Measurements from ENCODE around the gene TSPY10.
"Not testable (repeated sequence)": the region's sequence is repeated elsewhere in the genome, so short reads cannot be mapped to it uniquely, and the experiment has no call there.

The TSPY10 gene, protein sequence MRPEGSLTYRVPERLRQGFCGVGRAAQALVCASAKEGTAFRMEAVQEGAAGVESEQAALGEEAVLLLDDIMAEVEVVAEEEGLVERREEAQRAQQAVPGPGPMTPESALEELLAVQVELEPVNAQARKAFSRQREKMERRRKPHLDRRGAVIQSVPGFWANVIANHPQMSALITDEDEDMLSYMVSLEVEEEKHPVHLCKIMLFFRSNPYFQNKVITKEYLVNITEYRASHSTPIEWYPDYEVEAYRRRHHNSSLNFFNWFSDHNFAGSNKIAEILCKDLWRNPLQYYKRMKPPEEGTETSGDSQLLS

DNA sequence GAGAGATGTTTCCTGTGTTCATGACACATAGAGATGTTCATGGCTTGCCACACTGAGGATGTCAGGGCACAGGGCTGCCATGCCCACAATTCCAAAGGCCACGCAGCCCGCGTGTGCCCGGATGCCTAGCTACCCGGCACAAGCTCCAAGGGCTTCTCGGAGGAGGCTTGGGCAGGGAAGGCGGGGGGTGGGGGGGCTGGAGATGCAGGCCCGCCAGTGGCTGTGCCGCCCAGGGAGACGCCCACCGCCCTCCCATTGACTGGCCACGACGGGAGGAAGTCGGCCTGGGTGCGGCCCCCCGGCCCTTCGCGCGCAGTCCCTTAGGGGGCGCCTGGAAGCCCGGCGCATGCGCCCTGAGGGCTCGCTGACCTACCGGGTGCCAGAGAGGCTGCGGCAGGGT is at the start of gene TSPY10:
TSPY10 (plus strand) TSS at position 301 of the 400 bp plus-strand sequence; CDS start at position 347, 46 bp downstream.
- DNase-seq (ENCODE audit: low read depth in 2 of 2, low spot score in 1 of 2), result not testable (repeated sequence)

DNA sequence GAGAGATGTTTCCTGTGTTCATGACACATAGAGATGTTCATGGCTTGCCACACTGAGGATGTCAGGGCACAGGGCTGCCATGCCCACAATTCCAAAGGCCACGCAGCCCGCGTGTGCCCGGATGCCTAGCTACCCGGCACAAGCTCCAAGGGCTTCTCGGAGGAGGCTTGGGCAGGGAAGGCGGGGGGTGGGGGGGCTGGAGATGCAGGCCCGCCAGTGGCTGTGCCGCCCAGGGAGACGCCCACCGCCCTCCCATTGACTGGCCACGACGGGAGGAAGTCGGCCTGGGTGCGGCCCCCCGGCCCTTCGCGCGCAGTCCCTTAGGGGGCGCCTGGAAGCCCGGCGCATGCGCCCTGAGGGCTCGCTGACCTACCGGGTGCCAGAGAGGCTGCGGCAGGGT is 40.7 kb upstream of the TSPY10 start, which contains the start of gene TSPY9:
TSPY9 (plus strand) TSS at position 301 of the 400 bp plus-strand sequence; CDS start at position 347, 46 bp downstream.
- not testable (repeated sequence) for DNase-seq (ENCODE audit: low read depth in 2 of 2, low spot score in 1 of 2)

DNA sequence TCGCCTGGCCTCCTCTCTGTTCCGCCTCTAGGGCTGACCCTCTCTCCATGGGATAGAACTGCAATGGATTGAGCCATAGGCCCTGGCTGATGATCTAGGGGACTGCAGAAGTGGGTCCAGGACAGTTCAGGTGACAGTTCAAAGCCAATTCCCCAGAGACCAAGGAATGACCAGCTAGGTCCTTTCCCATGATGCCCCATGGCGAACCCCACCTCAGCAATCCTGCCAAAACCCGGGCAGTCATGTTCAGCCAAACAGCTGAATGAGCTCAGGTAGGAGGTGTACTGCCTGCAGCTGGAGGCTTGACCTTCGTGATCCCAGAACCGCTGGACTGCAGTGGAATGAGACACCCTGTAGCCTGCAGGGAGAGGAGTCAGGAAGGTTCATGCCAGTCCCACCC is 23.3 kb upstream of the TSPY10 start:
- DNase-seq (ENCODE audit: low read depth in 2 of 2, low spot score in 1 of 2), result not testable (repeated sequence)

DNA sequence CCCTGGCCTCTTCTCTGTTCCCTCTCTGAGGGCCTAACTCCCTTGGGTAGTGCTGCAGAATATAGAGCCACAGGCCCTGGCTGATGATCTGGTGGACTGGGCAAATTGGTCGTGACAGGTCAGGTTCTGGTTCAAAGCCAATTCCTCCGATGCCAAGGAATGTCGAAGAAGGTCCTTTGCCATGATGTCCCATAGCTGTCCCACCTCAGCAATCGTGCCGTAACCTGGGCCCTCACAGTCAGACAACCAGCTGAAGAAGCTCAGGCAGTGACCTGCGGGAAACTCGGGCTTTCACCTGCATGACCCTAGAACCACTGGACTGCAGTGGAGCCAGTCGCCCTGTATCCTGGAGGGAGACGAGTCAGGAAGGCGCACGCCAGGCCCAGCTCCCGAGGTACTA is 11.4 kb upstream of the TSPY10 start:
- DNase-seq (ENCODE audit: low read depth in 2 of 2, low spot score in 1 of 2), result not testable (repeated sequence)

Data from stimulated activated CD8-positive, alpha-beta memory T cell treated with anti-CD3 and anti-CD28 coated beads, Interleukin-4, amount 100 ng/mL, for 1 hour (primary cell).